Esophagus squamous epithelium (tissue), 5 donors: ENCODE data around the gene VNN1. TPM values are rescaled to one million over a fixed set of nuclear protein-coding genes. Genes with fewer than 3 reads are reported as not detected.
"Not testable (repeated sequence)": the region's sequence is repeated elsewhere in the genome, so short reads cannot be mapped to it uniquely, and the experiment has no call there.

Experiments
- DNase-seq: peaks from one replicate; lab custom pipeline; 2025; lab: John Stamatoyannopoulos, UW
- H3K27ac ChIP-seq, 4 donors: fragments of 200-600 bp; sonication (generic); one replicate each; pipeline ENCODE4 v1.5.1; 2016 to 2019; ENCODE audit warnings: mild to moderate bottlenecking in 1 of 4
- H3K27me3 ChIP-seq, 4 donors: fragments of 200-600 bp; sonication (generic); 1 replicate in 3 of 4; 2 replicates in 1 of 4; pipeline versions ENCODE4 v1.5.1 to v1.6.0; 2017 to 2021; ENCODE audit warnings: antibody characterized with exemption in 1 of 4
- H3K36me3 ChIP-seq, 3 donors: fragments of 200-600 bp; sonication (generic); one replicate each; pipeline ENCODE4 v1.5.1; 2016 to 2019
- H3K4me1 ChIP-seq, 3 donors: fragments of 200-600 bp; sonication (generic); one replicate each; pipeline ENCODE4 v1.5.1; 2017 to 2019
- H3K4me3 ChIP-seq, 4 donors: fragments of 200-600 bp; sonication (generic); 1 replicate in 3 of 4; 2 replicates in 1 of 4; pipeline ENCODE4 v1.5.1; 2016 to 2019; ENCODE audit warnings: mild to moderate bottlenecking in 2 of 4, moderate library complexity in 1 of 4
- H3K9me3 ChIP-seq, 3 donors: fragments of 200-600 bp; sonication (generic); one replicate each; pipeline ENCODE4 v1.5.1; 2016 to 2019
- POLR2A ChIP-seq, 4 donors: fragments of 450-650 bp; IDR thresholded peaks; one replicate each; pipeline ENCODE4 v1.6.1; 2017; ENCODE audit warnings: antibody characterized with exemption in 4 of 4, mild to moderate bottlenecking in 4 of 4, moderate library complexity in 3 of 4
- WGBS, 2 donors: methylation state at CpG; one replicate each; pipeline ENCODE4 v1.1.5; 2018; 5-methylcytosine and 5-hydroxymethylcytosine counted together
- intact Hi-C: fragments of 100-400 bp; cut with DNase I; formaldehyde crosslinking; loops from one replicate; pipeline ENCODE4 v1.15.0; 2022
- total RNA-seq, 4 donors: library from RNA; depleted of rRNA; stranded (reverse); fragments of >200 nt; gene quantifications; one replicate each; pipeline ENCODE4 v1.1.0, GENCODE V29; 2016
- TF ChIP-seq, protein P1 (sequence below), 6 experiments: fragments of 450-650 bp in 4 of 6; fragments of 200-600 bp in 2 of 6; sonication (generic) in 2 of 6; IDR thresholded peaks; one replicate each; pipeline ENCODE4 v1.5.1; 2016 to 2019; ENCODE audit warnings: antibody characterized with exemption in 6 of 6, mild to moderate bottlenecking in 4 of 6, moderate library complexity in 4 of 6
- donor health status: DM: yes; HTN: yes; CAD: no.

Gene VNN1
- total RNA-seq, 4 donors from 2014 or later = 1.1 to 5.4 (median 2.1) TPM

DNA sequence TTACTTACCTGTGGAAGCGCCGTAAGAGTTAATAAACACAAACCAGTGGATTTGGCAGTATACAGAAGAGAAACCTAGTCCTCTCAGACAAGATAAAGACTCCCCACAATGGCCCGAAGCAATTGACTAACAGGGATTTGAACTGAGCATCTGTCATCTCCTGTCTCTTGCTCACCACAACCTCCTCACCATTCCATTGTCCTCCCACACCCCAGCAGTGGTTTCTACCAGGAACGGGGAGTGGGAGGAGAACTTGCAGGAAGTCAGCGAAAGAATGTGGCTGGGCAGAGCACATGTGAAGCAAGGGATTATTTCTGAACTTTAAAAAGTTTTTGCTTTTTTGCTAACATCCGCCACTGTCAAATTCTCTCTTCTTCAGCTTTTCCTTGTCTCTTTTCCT lies 30.3 kb downstream of the VNN1 start:
- no peak for DNase-seq
- intact Hi-C loops = no loop called here
- 58 to 60% methylated on average over 6 of the region's 6 CpGs for WGBS, 2 donors
- Histone ChIP-seq H3K4me3 (no peak overlapping the region), H3K4me1 (no peaks in the 10 kb centered on the region), H3K27ac (no peak overlapping the region), H3K36me3 (no peaks in the 10 kb centered on the region), H3K9me3 (no peaks in the 10 kb centered on the region), H3K27me3 (no peaks in the 10 kb centered on the region)
- TF ChIP-seq, protein P1, sequence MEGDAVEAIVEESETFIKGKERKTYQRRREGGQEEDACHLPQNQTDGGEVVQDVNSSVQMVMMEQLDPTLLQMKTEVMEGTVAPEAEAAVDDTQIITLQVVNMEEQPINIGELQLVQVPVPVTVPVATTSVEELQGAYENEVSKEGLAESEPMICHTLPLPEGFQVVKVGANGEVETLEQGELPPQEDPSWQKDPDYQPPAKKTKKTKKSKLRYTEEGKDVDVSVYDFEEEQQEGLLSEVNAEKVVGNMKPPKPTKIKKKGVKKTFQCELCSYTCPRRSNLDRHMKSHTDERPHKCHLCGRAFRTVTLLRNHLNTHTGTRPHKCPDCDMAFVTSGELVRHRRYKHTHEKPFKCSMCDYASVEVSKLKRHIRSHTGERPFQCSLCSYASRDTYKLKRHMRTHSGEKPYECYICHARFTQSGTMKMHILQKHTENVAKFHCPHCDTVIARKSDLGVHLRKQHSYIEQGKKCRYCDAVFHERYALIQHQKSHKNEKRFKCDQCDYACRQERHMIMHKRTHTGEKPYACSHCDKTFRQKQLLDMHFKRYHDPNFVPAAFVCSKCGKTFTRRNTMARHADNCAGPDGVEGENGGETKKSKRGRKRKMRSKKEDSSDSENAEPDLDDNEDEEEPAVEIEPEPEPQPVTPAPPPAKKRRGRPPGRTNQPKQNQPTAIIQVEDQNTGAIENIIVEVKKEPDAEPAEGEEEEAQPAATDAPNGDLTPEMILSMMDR (IDR thresholded peaks at IDR 0.05) = no peak
- TF ChIP-seq POLR2A (IDR thresholded peaks at IDR 0.05) = no peak

DNA sequence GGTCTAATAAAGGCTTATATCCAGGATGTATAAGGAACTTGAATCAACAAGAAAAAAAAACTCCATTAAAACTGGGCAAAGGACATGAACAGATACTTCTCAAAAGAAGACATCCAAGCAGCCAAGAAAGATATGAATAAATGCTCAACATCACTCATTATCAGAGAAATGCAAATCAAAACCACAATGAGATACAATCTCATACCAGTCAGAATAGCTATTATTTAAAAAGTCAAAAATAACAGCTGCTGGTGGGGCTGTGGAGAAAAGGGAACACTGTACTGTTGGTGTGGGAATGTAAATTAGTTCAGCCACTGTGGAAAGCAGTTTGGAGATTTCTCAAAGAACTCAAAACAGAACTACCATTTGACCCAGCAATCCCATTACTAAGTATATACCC lies 34.8 kb downstream of the VNN1 start:
- DNase-seq, H3K27ac ChIP-seq, H3K4me1 ChIP-seq, intact Hi-C loops, H3K4me3 ChIP-seq, H3K27me3 ChIP-seq, H3K36me3 ChIP-seq, H3K9me3 ChIP-seq: not testable (repeated sequence)

DNA sequence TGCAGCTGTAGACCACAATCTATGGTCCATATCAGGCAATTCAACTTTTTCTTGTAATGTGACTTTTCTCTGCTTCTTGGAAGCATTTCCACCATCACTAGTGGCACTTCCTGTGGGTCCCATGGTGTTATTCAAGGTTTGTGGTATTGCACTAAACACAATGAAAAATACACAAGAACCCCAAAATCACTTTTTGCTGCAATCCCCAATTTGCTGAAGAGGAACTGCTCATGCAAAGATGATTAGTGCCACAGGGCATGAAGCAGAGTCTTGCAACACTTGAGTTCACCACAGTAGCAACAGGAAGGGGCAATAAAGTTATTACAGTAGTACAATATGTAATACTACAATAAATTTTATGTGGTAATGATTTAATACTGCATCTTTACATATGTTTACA lies 38.1 kb downstream of the VNN1 start:
- H3K9me3 ChIP-seq = no peaks in the 10 kb centered on the region
- TF ChIP-seq POLR2A (IDR thresholded peaks at IDR 0.05) = no peak
- TF ChIP-seq, protein P1 (IDR thresholded peaks at IDR 0.05) = no peak
- H3K4me3 ChIP-seq = no peak overlapping the region
- intact Hi-C loops = no loop called here
- no peaks in the 10 kb centered on the region for H3K36me3 ChIP-seq
- H3K4me1 ChIP-seq = no peaks in the 10 kb centered on the region
- H3K27ac ChIP-seq = no peak overlapping the region
- no peak for DNase-seq
- H3K27me3 ChIP-seq = no peaks in the 10 kb centered on the region

DNA sequence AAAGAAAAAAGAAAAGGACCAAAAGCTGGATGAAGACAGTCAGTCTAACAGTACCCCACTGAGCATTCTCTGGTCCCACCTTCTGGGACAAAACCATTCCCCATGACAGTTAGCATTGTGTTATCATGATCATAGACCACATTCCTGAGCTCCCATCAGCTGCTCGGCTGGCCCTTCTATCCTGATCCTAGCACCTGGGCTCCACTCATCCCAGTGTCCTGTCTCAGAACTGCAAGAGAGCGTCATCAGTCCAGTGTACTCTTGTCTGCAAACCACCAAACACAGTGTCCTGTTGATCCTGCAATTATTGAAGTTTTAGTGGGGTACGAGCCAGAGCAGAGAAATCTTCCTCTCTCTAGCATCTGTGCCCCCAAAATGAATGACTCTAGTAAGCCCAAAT lies 38.9 kb downstream of the VNN1 start:
- WGBS, 2 donors = 80 to 83% methylated on average over 3 of the region's 3 CpGs
- no peak overlapping the region for H3K27ac ChIP-seq
- intact Hi-C loops = no loop called here

DNA sequence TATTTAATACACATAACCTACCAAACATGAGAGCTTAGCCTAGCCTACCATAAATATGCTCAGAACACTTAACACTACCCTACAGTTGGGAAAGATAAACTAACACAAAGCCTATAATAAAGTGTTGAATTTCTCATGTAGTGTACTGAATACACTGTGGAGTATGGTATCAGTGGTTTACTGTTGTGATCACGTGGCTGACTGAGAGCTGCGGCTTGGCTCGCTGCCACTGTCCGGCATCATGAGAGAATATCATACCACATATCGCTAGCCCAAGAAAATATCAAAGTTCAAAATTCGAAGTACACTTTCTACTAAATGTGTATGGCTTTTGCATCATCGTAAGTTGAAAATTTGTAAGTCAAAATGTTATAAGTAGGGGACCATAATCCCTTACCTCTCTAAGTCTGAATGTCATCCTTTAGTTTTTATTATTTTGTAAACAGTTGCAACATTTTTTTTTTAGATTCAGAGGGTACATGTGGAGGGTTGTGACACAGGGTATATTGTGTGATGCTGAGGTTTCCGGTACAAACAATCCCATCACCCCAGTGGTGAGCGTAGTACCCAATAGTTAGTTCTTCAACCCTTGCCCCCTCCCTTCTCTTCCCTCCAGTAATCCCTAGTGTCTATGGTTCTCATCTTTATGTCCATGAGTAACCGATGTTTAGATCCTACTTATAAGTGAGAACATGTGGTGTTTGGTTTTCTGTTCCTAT lies 40.3 kb downstream of the VNN1 start:
- intact Hi-C loops = no loop called here
- Histone ChIP-seq H3K27ac (no peak overlapping the region), H3K36me3 (no peaks in the 10 kb centered on the region), H3K9me3 (no peaks in the 10 kb centered on the region), H3K4me1 (peaks cover 0 to 5% (median 0%) of the 10 kb centered on the region in 3 donors), H3K27me3 (no peaks in the 10 kb centered on the region), H3K4me3 (no peak overlapping the region)
- no peak for DNase-seq
- WGBS, 2 donors = 76 to 80% methylated on average over 10 of the region's 10 CpGs
- TF ChIP-seq, protein P1 (IDR thresholded peaks at IDR 0.05) = no peak
- TF ChIP-seq POLR2A (IDR thresholded peaks at IDR 0.05) = no peak

More for the DNA sequence above, 38.9 kb downstream of the VNN1 start:
- no peaks in the 10 kb centered on the region for H3K27me3 ChIP-seq
- no peak for TF ChIP-seq POLR2A (IDR thresholded peaks at IDR 0.05)
- TF ChIP-seq, protein P1 (IDR thresholded peaks at IDR 0.05) = no peak
- H3K9me3 ChIP-seq = no peaks in the 10 kb centered on the region
- no peaks in the 10 kb centered on the region for H3K36me3 ChIP-seq
- no peak overlapping the region for H3K4me3 ChIP-seq
- no peak for DNase-seq
- H3K4me1 ChIP-seq = peaks cover 0 to under 1% (median 0%) of the 10 kb centered on the region in 3 donors
